Esophagus muscularis mucosa (tissue), 3 donors: ENCODE measurements around the gene CD3E.

Source experiments
- POLR2A ChIP-seq: fragments of 450-650 bp; IDR thresholded peaks from one replicate; pipeline ENCODE4 v1.6.1; 2017; ENCODE audit warnings: antibody characterized with exemption, moderate library complexity, mild to moderate bottlenecking, low read depth
- POLR2AphosphoS5 ChIP-seq, 2 donors: sonication (generic); formaldehyde crosslinking; IDR thresholded peaks; one replicate each; pipeline ENCODE4 v1.6.1; 2017; ENCODE audit warnings: antibody characterized with exemption in 2 of 2
- TF ChIP-seq, protein P1 (sequence below), 3 experiments: fragments of 200-600 bp in 2 of 3; fragments of 450-650 bp in 1 of 3; sonication (generic) in 2 of 3; IDR thresholded peaks; one replicate each; pipeline ENCODE4 v1.5.1; 2017 to 2019; ENCODE audit warnings: antibody characterized with exemption in 3 of 3, mild to moderate bottlenecking in 2 of 3, moderate library complexity in 1 of 3

DNA sequence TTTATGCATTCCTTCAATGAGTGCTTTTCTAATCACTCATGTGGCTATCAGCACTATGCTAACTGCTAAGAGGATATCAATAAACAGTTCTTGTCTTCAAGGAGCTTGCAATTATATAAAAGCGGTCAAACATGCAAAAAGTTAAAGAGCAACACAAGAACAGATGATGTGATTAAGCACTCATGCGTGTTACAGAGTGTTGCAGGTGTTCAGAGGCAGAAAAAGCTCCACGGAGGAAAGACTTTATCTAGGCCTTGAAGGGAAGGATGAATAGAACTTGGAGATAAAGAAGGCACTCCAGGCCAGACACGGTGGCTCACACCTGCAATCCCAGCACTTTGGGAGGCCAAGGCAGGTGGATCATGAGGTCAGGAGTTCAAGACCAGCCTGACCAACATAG is 13.6 kb downstream of the CD3E start:
- no peak for TF ChIP-seq POLR2A
- TF ChIP-seq, protein P1, sequence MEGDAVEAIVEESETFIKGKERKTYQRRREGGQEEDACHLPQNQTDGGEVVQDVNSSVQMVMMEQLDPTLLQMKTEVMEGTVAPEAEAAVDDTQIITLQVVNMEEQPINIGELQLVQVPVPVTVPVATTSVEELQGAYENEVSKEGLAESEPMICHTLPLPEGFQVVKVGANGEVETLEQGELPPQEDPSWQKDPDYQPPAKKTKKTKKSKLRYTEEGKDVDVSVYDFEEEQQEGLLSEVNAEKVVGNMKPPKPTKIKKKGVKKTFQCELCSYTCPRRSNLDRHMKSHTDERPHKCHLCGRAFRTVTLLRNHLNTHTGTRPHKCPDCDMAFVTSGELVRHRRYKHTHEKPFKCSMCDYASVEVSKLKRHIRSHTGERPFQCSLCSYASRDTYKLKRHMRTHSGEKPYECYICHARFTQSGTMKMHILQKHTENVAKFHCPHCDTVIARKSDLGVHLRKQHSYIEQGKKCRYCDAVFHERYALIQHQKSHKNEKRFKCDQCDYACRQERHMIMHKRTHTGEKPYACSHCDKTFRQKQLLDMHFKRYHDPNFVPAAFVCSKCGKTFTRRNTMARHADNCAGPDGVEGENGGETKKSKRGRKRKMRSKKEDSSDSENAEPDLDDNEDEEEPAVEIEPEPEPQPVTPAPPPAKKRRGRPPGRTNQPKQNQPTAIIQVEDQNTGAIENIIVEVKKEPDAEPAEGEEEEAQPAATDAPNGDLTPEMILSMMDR (IDR thresholded peaks at IDR 0.05) = no peak
- TF ChIP-seq POLR2AphosphoS5 (IDR thresholded peaks at IDR 0.05) = no peak
